Upper lobe of right lung (tissue), 1 donor: ENCODE measurements around the gene PRAME. TPM values are rescaled to one million over a fixed set of nuclear protein-coding genes. Genes with fewer than 3 reads are reported as not detected.
"Not testable (repeated sequence)": the region's sequence is repeated elsewhere in the genome, so short reads cannot be mapped to it uniquely, and the experiment has no call there.

ENCODE experiments used
- ATAC-seq: fragments of 200-7000 bp; cut with Tn5 transposase; one replicate; pipeline ENCODE4 v1.9.1; 2020; ENCODE audit warnings: mild to moderate bottlenecking, moderate library complexity
- DNase-seq: peaks from one replicate; pipeline ENCODE4 v3.0.0-alpha.2; 2020
- H3K27ac ChIP-seq: fragments of 200-600 bp; one replicate; pipeline ENCODE4 v1.8.0; 2022
- H3K27me3 ChIP-seq: fragments of 200-600 bp; one replicate; pipeline ENCODE4 v1.8.0; 2022; ENCODE audit warnings: mild to moderate bottlenecking
- H3K36me3 ChIP-seq: fragments of 200-600 bp; one replicate; pipeline ENCODE4 v1.8.0; 2022
- H3K4me1 ChIP-seq: fragments of 200-600 bp; one replicate; pipeline ENCODE4 v1.8.0; 2022
- H3K4me3 ChIP-seq: fragments of 200-600 bp; one replicate; pipeline ENCODE4 v1.8.0; 2022; ENCODE audit warnings: mild to moderate bottlenecking
- H3K9me3 ChIP-seq: fragments of 200-600 bp; one replicate; pipeline ENCODE4 v1.8.0; 2022
- CTCF ChIP-seq: fragments of 200-600 bp; IDR thresholded peaks from one replicate; pipeline ENCODE4 v1.8.0; 2022; ENCODE audit warnings: antibody characterized with exemption
- intact Hi-C: fragments of 100-400 bp; cut with DNase I; formaldehyde crosslinking; loops from one replicate; pipeline ENCODE4 v1.11.0; 2022
- total RNA-seq: library from RNA; stranded (reverse); fragmentation: NEBNext Ultra II Directional; extraction: Animal tissue kit (Norgen Biotek cat#: 25700); gene quantifications from one replicate; pipeline ENCODE4 v1.2.1, GENCODE V29; 2021
- donor health status: DM: no; HTN: yes; CAD: no; lungs with severe emphysema.

The PRAME gene
- total RNA-seq, 1 donor from 2014 or later, result not detected

- Histone ChIP-seq H3K9me3 (no peaks in the 10 kb centered on the region), H3K27ac (no peak overlapping the region), H3K4me3 (no peak overlapping the region), H3K36me3 (no peaks in the 10 kb centered on the region), H3K4me1 (no peaks in the 10 kb centered on the region), H3K27me3 (peaks cover 8% of the 10 kb centered on the region)
- intact Hi-C loops, result no loop called here
- DNase-seq, result no peak
- ATAC-seq, result no peak
- TF ChIP-seq CTCF, result no peak
Observed at GRCh38 chr22:22520667-22521602, 38.1 kb downstream of the PRAME start.

- peaks cover 13% of the 10 kb centered on the region for H3K27me3 ChIP-seq
- no peak within 1 kb of the TSS for H3K27ac ChIP-seq
- no peaks in the 10 kb centered on the region for H3K4me1 ChIP-seq
- H3K9me3 ChIP-seq, result no peaks in the 10 kb centered on the region
- H3K36me3 ChIP-seq, result no peaks in the 10 kb centered on the region
- H3K4me3 ChIP-seq, result no peak within 1 kb of the TSS
- DNase-seq (no peak), ATAC-seq (no peak)
- intact Hi-C loops, result no loop called here
- TF ChIP-seq CTCF, result no peak
Observed at GRCh38 chr22:22520020-22520656, 38.9 kb downstream of the PRAME start, which contains the start of gene ZNF280A. ZNF280A (minus strand) TSS chr22:22520270; CDS start chr22:22515630, 4,640 bp downstream.

GRCh38 chr22:22519591-22519990, 39.5 kb downstream of the PRAME start:
- Histone ChIP-seq H3K4me1 (no peaks in the 10 kb centered on the region), H3K4me3 (no peak overlapping the region), H3K36me3 (no peaks in the 10 kb centered on the region), H3K9me3 (no peaks in the 10 kb centered on the region), H3K27ac (no peak overlapping the region), H3K27me3 (peaks cover 13% of the 10 kb centered on the region)
- no peak for DNase-seq
- intact Hi-C loops, result no loop called here
- TF ChIP-seq CTCF, result no peak
- no peak for ATAC-seq

GRCh38 chr22:22516992-22517391, 42.1 kb downstream of the PRAME start:
- ATAC-seq (no peak), DNase-seq (no peak)
- Histone ChIP-seq H3K27me3 (peaks cover 26% of the 10 kb centered on the region), H3K9me3 (no peaks in the 10 kb centered on the region), H3K4me1 (no peaks in the 10 kb centered on the region), H3K36me3 (no peaks in the 10 kb centered on the region), H3K27ac (no peak overlapping the region), H3K4me3 (no peak overlapping the region)
- no peak for TF ChIP-seq CTCF
- intact Hi-C loops, result no loop called here

GRCh38 chr22:22515890-22516289, 43.2 kb downstream of the PRAME start:
- peaks cover 29% of the 10 kb centered on the region for H3K27me3 ChIP-seq

GRCh38 chr22:22514431-22514830, 44.6 kb downstream of the PRAME start:
- H3K4me1 ChIP-seq, ATAC-seq, H3K27ac ChIP-seq, H3K9me3 ChIP-seq, H3K36me3 ChIP-seq, intact Hi-C loops, DNase-seq, H3K4me3 ChIP-seq: not testable (repeated sequence)
- peaks cover 29% of the 10 kb centered on the region for H3K27me3 ChIP-seq

More at GRCh38 chr22:22515890-22516289, 43.2 kb downstream of the PRAME start:
- intact Hi-C loops, result no loop called here
- H3K9me3 ChIP-seq, result no peaks in the 10 kb centered on the region
- H3K4me1 ChIP-seq, result no peaks in the 10 kb centered on the region
- ATAC-seq, result no peak
- no peak for TF ChIP-seq CTCF
- DNase-seq, result no peak
- H3K36me3 ChIP-seq, result no peaks in the 10 kb centered on the region
- H3K4me3 ChIP-seq, result no peak overlapping the region
- H3K27ac ChIP-seq, result no peak overlapping the region
